Activated CD4-positive, alpha-beta T cell treated with anti-CD3 and anti-CD28 coated beads, Interleukin-2, amount 50 U/mL, for 16 hours (primary cell): ENCODE measurements around the gene MEGF11.
"Not testable (repeated sequence)": the region's sequence is repeated elsewhere in the genome, so short reads cannot be mapped to it uniquely, and the experiment has no call there.

Experiments
- DNase-seq: peaks from one replicate; pipeline ENCODE4 v3.0.0-alpha.2; 2020

The MEGF11 gene

GRCh38 chr15:66270932-66271331 is 17.4 kb upstream of the MEGF11 start:
- DNase-seq: no peak

- DNase-seq: no peak
Observed at GRCh38 chr15:66269326-66270090, 16.0 kb upstream of the MEGF11 start.

GRCh38 chr15:66264859-66265513 is 11.4 kb upstream of the MEGF11 start:
- DNase-seq: no peak

- not testable (repeated sequence) for DNase-seq
Observed at GRCh38 chr15:66262837-66263236, 9.3 kb upstream of the MEGF11 start.

GRCh38 chr15:66261056-66261455 is 7.5 kb upstream of the MEGF11 start:
- no peak for DNase-seq

- no peak for DNase-seq
Observed at GRCh38 chr15:66256692-66257091, 3.1 kb upstream of the MEGF11 start.

GRCh38 chr15:66254951-66255676 is 1.6 kb upstream of the MEGF11 start:
- no peak for DNase-seq

GRCh38 chr15:66254089-66254950 is 770 bp upstream of the MEGF11 start:
- DNase-seq: no peak

GRCh38 chr15:66252685-66253417 is 699 bp downstream of the MEGF11 start:
- DNase-seq: no peak

GRCh38 chr15:66251790-66252684 is 1.5 kb downstream of the MEGF11 start:
- peak; percentile 43 for DNase-seq

GRCh38 chr15:66251065-66251789 is 2.3 kb downstream of the MEGF11 start:
- no peak for DNase-seq

- no peak for DNase-seq
Observed at GRCh38 chr15:66249605-66250174, 3.9 kb downstream of the MEGF11 start.

- no peak for DNase-seq
Observed at GRCh38 chr15:66246937-66247336, 6.6 kb downstream of the MEGF11 start.

- not testable (repeated sequence) for DNase-seq
Observed at GRCh38 chr15:66245832-66246231, 7.7 kb downstream of the MEGF11 start.

GRCh38 chr15:66241908-66242285 is 11.7 kb downstream of the MEGF11 start:
- no peak for DNase-seq

- no peak for DNase-seq
Observed at GRCh38 chr15:66241087-66241907, 12.3 kb downstream of the MEGF11 start.

GRCh38 chr15:66240240-66240794 is 13.2 kb downstream of the MEGF11 start:
- DNase-seq: no peak

- DNase-seq: no peak
Observed at GRCh38 chr15:66239514-66239913, 14.0 kb downstream of the MEGF11 start.

- no peak for DNase-seq
Observed at GRCh38 chr15:66238318-66238717, 15.2 kb downstream of the MEGF11 start.
